Measurements from ENCODE around the gene NAGPA.

DNA sequence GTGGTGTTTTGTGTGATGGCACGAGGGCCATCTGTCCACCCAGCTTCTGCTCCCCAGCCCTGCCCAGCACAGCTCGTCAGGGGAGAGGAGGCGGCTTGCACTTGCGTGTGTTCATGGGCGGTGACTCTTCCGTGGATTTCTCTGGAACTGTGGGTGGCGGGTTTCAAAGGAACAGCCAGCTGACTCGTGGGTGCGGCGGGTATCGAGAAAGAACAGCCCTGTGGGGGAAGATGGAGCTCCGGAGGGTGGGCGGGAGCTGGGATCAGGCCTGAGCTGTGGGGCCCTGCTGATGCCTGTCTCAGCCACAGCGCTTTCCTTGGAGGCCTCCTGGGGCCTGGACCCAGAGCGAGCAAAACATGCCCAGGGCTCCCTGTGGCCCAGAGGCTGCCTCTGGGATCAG is 13.2 kb downstream of the NAGPA start:
- TF ChIP-seq, protein P1, sequence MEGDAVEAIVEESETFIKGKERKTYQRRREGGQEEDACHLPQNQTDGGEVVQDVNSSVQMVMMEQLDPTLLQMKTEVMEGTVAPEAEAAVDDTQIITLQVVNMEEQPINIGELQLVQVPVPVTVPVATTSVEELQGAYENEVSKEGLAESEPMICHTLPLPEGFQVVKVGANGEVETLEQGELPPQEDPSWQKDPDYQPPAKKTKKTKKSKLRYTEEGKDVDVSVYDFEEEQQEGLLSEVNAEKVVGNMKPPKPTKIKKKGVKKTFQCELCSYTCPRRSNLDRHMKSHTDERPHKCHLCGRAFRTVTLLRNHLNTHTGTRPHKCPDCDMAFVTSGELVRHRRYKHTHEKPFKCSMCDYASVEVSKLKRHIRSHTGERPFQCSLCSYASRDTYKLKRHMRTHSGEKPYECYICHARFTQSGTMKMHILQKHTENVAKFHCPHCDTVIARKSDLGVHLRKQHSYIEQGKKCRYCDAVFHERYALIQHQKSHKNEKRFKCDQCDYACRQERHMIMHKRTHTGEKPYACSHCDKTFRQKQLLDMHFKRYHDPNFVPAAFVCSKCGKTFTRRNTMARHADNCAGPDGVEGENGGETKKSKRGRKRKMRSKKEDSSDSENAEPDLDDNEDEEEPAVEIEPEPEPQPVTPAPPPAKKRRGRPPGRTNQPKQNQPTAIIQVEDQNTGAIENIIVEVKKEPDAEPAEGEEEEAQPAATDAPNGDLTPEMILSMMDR (IDR thresholded peaks at IDR 0.05; ENCODE audit: poor library complexity, severe bottlenecking), result no peak
- TF ChIP-seq POLR2AphosphoS5 (IDR thresholded peaks at IDR 0.05), result no peak
- TF ChIP-seq, protein P2, sequence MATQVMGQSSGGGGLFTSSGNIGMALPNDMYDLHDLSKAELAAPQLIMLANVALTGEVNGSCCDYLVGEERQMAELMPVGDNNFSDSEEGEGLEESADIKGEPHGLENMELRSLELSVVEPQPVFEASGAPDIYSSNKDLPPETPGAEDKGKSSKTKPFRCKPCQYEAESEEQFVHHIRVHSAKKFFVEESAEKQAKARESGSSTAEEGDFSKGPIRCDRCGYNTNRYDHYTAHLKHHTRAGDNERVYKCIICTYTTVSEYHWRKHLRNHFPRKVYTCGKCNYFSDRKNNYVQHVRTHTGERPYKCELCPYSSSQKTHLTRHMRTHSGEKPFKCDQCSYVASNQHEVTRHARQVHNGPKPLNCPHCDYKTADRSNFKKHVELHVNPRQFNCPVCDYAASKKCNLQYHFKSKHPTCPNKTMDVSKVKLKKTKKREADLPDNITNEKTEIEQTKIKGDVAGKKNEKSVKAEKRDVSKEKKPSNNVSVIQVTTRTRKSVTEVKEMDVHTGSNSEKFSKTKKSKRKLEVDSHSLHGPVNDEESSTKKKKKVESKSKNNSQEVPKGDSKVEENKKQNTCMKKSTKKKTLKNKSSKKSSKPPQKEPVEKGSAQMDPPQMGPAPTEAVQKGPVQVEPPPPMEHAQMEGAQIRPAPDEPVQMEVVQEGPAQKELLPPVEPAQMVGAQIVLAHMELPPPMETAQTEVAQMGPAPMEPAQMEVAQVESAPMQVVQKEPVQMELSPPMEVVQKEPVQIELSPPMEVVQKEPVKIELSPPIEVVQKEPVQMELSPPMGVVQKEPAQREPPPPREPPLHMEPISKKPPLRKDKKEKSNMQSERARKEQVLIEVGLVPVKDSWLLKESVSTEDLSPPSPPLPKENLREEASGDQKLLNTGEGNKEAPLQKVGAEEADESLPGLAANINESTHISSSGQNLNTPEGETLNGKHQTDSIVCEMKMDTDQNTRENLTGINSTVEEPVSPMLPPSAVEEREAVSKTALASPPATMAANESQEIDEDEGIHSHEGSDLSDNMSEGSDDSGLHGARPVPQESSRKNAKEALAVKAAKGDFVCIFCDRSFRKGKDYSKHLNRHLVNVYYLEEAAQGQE (IDR thresholded peaks at IDR 0.05; ENCODE audit: borderline replicate concordance), result no peak
- no peak for TF ChIP-seq EP300 (conservative IDR thresholded peaks at IDR 0.05; ENCODE audit: poor library complexity, severe bottlenecking)
- no peak for TF ChIP-seq TAF1 (IDR thresholded peaks at IDR 0.05; ENCODE audit: low read depth)
- no peak for TF ChIP-seq EZH2 (IDR thresholded peaks at IDR 0.05; ENCODE audit: borderline replicate concordance, insufficient read depth, low read length, poor library complexity, severe bottlenecking)
- no peak for TF ChIP-seq RAD21 (conservative IDR thresholded peaks at IDR 0.05)
